NAMALWA (cell line): ENCODE data around the gene STIM1.

Source experiments
- DNase-seq: peaks from one replicate; pipeline ENCODE4 v3.0.0-alpha.2; 2015; ENCODE audit warnings: low spot score

STIM1 gene

GRCh38 chr11:4068962-4069361 is 213.5 kb downstream of the STIM1 start:
- DNase-seq, result no peak

GRCh38 chr11:4071325-4071724 is 215.9 kb downstream of the STIM1 start:
- DNase-seq, result no peak

DNA sequence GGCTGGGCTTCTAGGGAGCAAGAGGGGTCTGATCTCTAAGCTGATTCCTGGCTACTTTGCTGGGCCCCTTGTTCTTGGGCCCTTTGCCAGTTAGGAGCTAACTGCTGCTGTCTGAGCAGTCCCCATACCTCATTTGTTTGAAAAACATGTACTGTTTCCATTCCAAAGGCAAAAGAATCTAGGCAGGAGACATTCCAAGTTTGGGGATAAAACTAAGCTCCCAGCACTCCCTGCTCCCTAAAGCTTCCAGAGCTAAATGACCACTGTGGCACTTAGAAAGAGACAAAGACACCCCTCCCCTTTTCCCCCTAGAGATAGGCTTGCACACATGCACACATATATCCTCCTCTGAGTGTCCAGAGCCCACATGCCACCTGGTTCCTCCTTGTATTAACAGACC is 216.4 kb downstream of the STIM1 start:
- no peak for DNase-seq

- DNase-seq, result peak; percentile 84
Observed at GRCh38 chr11:4072668-4073285, 217.3 kb downstream of the STIM1 start.

GRCh38 chr11:4074266-4074665 is 218.8 kb downstream of the STIM1 start:
- no peak for DNase-seq

GRCh38 chr11:4076774-4077173 is 221.3 kb downstream of the STIM1 start:
- no peak for DNase-seq

GRCh38 chr11:4083198-4083597 is 227.7 kb downstream of the STIM1 start:
- DNase-seq, result no peak

GRCh38 chr11:4084406-4085125 is 229.1 kb downstream of the STIM1 start:
- DNase-seq, result no peak

GRCh38 chr11:4085575-4085974 is 230.1 kb downstream of the STIM1 start:
- no peak for DNase-seq

- DNase-seq, result no peak
Observed at GRCh38 chr11:4086575-4087353, 231.3 kb downstream of the STIM1 start.

GRCh38 chr11:4087551-4087950 is 232.1 kb downstream of the STIM1 start:
- DNase-seq, result no peak

DNA sequence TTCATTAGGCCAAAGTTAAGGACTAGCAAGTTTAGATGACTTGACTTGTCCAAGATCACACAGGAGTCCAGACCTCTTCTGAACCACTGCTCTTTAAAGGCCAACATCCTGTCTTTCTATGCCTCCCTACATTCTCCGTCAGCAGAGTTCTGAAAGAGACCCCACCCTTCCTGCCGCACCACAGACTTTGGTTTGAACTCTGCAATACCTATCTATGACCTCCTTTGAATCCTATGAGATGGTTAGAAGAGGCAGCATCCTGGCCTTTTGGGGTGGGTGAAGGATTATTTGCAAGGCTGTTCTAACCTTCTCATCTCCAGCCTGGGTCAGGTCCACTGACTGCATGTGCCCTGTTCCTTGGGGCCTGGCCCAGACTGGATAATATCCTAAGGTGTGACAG is 234.8 kb downstream of the STIM1 start:
- DNase-seq, result no peak

DNA sequence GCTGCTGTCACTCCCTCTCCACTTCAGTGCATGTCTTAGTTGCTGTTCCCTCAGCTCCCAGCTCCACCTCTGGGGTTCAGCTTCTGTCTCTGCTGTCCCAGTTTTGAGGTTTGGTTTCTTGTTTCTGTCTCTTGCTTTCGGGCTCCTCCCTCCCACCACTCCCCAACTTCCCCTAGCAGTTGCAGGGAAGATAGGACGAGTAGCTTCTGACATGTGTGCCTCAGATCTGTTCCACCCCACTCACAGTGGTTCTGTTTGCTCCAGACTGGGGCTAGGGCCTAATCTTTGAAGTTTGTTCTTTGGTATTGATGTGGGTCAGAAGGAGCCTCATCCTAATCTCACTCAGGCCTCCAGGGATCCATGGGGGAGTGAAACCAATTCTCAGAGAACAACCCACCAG is 236.6 kb downstream of the STIM1 start:
- DNase-seq, result no peak

DNA sequence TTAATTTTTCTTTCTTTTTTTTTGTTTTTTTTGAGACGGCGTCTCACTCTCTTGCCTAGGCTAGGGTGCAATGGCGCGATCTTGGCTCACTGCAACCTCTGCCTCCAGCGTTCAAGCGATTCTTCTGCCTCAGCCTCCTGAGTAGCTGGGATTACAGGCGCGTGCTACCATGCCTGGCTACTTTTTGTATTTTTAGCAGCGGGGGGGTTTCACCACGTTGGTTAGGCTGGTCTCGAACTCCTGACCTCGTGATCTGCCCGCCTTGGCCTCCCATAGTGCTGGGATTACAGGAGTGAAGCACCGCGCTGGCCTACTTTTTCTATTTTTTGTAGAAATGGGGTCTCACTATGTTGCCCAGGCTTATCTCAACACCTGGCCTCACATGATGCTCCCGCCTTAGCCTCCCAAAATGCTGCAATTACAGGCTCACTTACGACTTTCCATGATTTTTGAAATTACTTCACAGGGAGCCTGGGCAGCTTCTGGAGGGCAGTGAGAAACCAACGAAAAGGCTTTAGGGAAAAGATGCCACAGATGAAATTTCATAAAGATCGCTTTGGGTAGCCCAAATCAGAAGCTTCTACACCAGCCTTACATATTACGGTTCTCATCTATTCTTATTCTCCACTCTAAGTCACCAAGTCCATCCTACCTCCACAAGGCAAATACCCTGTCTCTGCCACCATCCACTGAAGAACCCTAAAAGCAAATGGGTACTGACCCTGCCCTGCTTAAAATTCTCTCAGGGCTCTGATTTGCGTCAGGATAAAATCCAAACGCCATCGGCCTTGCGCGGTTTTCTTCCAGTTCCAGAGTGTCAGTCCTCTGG is 238.3 kb downstream of the STIM1 start:
- DNase-seq, result no peak

- peak; percentile 97 for DNase-seq
Observed at GRCh38 chr11:4094348-4095291, 239.2 kb downstream of the STIM1 start, which contains the start of gene RRM1. Gene RRM1 (plus strand): TSS chr11:4094799. CDS start chr11:4095013, 214 bp downstream.

GRCh38 chr11:4095509-4096230 is 240.2 kb downstream of the STIM1 start:
- DNase-seq, result peak; percentile 62

GRCh38 chr11:4098026-4098621 is 242.7 kb downstream of the STIM1 start:
- DNase-seq, result no peak

- no peak for DNase-seq
Observed at GRCh38 chr11:4102711-4103110, 247.2 kb downstream of the STIM1 start.

DNA sequence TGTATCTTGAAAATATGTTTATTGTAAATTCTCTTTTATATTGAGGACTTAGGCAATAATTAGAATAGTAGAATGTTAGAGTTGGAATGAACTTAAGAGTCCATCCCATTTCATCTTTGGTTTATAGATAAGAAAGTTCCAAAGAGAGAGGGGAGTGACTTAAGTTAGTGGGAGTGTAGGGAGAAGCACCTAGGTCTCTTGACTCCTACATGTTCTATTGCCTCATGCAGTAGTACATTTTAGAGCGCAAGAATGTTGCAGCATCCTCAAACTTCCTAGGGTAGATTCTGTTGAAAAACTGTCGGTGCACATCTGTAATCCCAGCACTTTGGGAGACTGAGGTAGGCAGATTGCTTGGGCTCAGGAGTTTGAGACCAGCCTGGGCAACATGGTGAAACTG is 247.8 kb downstream of the STIM1 start:
- no peak for DNase-seq

DNA sequence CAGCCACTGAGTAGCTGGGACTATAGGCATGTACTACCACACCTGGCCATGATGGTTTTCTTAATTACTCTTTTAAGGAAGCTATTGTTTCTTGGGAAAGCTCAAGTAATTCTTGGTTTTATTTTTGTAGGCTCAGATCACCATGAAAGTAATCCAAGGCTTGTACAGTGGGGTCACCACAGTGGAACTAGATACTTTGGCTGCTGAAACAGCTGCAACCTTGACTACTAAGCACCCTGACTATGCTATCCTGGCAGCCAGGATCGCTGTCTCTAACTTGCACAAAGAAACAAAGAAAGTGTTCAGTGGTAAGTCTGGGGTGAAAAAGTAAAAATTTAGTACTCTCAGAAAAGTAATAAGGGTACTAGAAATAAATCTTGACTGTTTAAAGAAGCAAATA is 250.5 kb downstream of the STIM1 start:
- DNase-seq, result no peak
